Skin epidermis (tissue), 12 donors: ENCODE data around the gene ACOT7.

ENCODE experiments used
- H3K27ac ChIP-seq, 21 experiments: fragments of 200-600 bp; sonication (generic) in 11 of 21; one replicate each; pipeline ENCODE4 v1.5.0; 2020; ENCODE audit warnings: mild to moderate bottlenecking in 3 of 21, inconsistent platforms in 2 of 21, moderate library complexity in 2 of 21
- H3K4me3 ChIP-seq, 7 experiments: fragments of 200-600 bp; sonication (generic) in 2 of 7; one replicate each; pipeline ENCODE4 v1.5.0; 2020; ENCODE audit warnings: inconsistent platforms in 2 of 7, mild to moderate bottlenecking in 2 of 7, moderate library complexity in 1 of 7

Gene ACOT7

DNA sequence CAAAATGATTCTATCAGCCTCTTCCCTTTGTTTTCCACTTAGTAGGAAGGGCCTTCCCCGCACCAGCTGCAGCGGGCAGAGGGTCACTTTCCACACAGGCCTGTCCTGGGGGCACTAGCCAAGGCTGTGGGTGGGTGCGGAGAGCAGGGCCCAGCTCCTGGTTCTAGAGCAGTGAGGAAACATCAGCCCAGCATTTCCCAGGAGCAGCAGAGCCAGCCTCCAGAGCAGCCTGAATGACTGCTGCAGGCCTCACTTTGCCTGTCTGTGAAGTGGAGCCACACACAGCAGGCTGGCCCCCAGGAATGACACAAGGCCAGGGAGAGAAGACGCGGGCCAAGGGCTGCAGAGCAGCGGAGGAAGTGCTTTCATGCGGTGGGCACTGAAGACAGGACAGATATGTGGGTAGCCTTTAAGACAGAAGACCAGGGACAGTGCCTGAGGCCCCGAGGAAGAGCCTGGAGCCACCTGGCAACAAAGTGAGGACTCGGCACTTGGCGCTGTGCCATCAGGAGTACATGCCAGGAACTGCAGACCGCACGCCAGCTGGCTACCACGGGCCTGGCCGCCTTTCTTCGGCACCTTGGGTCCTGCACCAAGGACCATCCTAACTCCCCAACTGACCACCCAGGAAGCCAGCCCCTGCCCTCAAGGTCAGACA is 42.0 kb downstream of the ACOT7 start:
- H3K27ac ChIP-seq = peak overlapping the region in 3 of 21 experiments; percentile 16 to 51 (median 20)
- H3K4me3 ChIP-seq = no peak overlapping the region

DNA sequence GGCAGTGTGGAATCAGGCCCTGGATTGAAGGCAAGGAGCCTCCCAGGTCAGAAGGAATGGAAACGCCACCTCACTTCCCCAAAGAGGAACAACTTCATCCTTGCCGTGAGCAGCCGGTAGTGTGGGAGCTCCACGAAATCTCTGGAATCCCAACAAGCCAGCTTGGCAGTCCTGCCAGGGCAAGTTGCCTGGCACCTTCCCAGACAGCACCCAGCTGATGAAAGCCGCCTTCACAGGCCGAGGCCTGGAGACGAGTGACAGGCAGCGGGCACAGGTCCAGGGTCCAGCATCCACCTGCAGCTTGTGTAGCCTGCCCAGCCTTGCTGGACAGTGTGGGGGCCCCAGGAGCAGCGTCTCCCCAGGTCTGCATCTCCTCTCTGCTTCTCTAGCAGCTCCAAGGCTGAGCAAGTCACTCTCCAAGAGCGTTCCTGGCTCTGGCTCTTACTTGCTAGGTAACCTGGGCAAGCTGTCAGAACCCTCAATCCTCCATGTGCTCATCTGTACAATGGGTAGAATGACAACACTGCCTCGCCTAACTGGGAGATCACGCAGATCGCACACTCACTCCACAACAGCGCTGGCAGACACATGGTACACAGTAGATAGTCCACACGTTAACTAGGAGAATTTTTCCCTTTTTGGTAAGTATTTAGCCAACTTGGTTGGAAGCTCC is 43.0 kb downstream of the ACOT7 start:
- Histone ChIP-seq H3K4me3 (no peak overlapping the region), H3K27ac (peak overlapping the region in 16 of 21 experiments; percentile 3 to 80 (median 53))

DNA sequence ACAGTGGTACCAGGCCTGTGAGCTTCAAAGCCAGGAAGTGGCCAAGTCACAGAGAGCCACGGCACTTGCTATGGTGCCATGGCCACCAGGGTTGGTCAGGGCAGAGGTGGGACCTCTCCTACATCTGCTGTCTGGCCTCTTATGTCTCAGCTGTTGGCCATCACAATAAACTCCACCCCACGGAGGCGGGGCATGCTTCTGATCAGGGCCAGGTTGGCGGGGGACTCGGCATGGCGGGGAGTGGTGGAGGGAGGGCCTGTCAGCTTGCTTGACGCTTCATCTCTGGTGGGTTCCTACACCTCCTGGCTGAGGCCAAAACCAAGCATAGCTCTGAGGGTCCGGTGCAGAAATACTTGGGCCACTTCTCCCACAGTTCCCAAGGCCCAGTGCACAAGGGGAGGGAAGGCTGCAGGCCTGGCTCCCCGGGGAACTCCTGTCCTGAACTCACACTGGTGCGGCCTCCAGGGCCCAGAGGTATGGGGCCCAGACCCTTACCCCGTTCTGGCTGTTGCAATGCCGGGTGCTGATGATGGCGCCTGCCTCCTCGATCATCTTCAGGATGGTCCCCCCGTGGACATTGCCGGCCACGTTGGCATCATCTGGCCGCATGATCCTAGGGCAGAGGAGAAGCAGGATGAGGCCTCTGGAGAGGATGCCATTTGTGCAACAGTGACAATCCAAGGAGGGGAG is 44.2 kb downstream of the ACOT7 start:
- no peak overlapping the region for H3K4me3 ChIP-seq
- H3K27ac ChIP-seq = peak overlapping the region in 16 of 21 experiments; percentile 28 to 88 (median 63)

DNA sequence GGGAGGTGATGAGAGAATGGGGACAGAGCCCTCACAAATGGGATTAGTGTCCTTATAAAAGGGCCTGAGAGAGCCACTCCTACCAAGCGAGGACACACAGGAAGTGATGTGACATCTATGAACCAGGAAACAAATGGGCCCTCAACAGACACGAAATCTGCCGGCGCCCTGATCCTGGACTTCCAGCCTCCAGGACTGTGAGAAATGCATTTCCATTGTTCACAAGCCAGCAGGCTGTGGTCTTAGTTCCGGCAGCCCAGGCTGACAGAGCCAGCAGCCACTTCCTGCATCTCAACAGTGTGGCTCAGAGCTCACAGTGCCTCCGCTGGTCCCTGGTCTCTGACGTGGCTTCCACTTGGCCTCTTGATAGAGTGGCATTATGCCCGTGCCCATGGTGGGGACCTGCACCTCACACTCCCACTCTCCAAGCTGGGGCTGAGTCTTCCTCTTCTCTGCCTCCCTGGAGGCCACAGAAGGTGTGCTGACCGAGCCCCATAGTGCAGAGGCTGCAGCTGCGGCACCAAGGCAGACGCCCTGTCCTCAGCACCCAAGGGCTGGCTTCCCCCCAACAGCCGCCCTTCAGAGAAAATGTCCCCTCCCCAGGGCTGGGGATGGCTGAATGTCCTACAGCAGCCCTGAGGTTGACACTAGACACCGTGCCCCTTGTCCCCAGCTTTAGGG is 44.9 kb downstream of the ACOT7 start:
- Histone ChIP-seq H3K4me3 (no peak overlapping the region), H3K27ac (peak overlapping the region in 19 of 21 experiments; percentile 18 to 88 (median 60))

DNA sequence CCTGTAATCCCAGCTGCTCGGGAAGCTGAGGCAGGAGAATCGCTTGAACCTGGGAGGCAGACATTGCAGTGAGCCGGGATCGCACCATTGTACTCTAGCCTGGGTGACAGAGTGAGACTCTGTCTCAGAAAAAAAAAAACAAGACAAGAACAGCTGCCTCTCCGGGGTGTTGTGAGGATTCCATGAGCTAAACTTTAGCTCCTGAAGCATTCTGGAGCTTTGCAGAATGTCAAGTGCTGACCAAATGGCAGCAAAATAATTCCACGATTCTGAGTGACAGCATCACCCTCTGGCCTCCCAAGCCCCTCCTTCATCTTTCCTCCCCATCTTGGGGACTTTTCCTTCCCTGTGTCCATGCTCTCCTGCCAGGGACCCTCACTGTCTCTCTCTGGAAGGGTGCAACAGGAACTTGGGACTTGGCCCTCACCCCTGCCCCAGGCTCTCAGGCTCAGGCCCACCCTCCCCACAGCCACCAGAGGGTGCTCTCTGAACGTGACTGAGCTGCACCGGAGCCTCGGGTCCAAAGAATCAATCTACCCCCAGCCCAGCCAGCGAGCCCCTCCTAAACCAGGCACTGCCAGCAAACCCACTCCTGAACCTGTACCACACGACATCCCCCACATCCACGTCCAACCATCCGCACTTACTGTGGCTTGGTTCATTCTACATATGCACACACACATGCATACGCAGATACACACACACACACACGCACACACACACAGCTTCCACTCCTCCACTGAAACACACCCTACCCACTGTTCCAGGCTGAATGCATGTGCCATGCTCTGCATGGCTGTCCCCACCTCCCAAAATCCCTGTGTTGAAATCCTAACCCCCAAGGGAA is 45.7 kb downstream of the ACOT7 start:
- H3K27ac ChIP-seq = peak overlapping the region in 16 of 21 experiments; percentile 18 to 88 (median 63)
- H3K4me3 ChIP-seq = no peak overlapping the region

DNA sequence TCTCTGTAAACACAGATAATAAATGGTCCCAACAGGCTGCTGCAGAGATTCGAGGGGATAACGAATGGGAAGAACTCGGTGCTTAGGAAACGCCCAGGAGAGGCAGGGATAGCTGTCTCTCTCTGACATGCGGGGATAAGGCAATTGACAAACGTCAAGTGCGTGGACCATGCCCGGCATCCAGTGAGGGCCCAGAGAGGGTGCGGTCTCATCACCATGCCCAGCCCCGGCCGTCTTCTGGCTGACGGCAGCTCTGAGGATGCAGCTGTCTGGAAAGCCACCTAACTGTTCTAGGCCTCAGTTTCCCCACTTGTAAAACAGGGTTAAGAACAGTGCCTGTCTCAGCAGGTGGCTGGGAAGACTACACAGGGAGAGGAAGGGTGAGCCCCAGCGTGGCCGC is 48.1 kb downstream of the ACOT7 start:
- no peak overlapping the region for H3K4me3 ChIP-seq
- no peak overlapping the region for H3K27ac ChIP-seq

DNA sequence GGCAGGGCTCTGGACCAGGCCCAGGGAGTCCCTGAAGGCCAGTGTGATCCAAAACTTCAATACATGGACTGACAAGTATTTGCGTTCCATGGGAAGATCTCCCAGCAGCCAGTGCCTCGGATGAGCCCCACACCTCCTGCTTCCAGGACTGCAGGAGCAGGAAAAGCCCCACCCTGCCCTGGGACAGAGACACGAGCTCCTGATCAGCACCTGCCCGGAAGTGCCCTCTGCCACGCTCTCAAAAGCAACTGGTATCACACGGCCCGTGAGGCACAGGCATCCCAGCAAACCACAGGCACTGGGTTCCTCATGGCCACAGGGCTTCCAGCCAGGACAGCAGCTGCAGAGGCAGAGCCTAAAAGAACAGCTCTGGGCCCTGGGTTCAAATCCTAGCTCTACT is 48.6 kb downstream of the ACOT7 start:
- Histone ChIP-seq H3K27ac (no peak overlapping the region), H3K4me3 (no peak overlapping the region)

DNA sequence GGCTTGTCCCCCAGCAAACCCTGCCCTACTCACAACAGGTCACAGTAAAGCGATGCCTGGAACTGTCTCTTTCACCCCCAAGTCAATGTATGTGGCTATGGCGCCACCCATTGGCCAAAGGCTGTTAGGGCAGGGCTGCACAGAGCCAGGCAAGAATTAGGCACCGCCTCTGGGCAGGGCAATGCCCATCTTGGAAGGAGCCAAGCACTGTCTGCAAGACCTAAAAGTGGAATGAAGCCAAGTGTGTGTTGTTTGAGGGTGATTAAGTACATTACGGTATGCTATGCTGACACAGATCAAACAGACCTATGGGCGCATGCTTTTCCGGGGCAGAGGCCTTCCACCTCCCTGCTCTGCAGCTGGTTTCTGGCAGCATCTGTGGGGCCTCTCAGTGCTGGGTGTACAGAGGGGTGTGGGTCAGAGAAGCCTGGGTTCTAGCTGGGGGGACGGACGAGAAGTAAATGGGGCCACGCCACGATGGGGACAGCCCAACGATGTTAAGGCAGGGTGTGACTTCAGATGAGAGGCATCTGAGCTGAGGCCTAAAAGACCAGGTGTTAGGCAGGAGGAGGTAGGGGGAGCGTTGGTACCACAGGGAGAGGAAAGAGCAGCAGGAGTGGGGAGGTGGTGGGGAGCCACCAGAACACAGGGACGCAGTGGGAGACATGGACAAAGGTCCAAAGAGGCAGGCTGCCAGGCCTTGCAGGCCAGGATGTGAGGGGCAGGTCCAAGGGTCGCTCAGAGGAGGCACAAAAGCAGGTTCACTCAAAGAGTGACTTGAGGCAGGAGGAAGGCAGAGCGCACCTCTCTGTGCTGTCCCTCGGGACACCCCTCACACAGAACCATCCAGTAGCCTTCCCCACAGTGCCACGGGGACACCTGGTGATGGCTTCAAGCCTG is 49.8 kb downstream of the ACOT7 start:
- Histone ChIP-seq H3K27ac (no peak overlapping the region), H3K4me3 (no peak overlapping the region)

DNA sequence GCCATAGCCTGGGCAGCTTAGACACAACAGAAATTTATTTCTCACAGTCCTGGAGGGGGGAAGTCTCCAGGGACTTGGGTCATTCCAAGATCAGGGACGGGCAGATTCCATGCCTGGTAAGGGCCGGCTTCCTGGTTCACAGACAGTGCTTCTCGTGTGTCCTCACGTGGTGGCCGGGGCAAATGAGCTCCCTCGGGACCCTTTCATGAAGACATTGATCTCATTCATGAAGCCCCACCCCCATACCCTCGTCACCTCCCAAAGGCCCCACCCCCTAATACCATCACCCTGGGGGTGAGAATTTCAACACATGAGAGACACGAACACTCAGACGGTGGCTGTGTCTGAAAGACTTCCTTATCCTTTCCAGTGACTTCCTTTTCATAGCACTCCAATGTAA is 51.5 kb downstream of the ACOT7 start:
- Histone ChIP-seq H3K4me3 (no peak overlapping the region), H3K27ac (no peak overlapping the region)

DNA sequence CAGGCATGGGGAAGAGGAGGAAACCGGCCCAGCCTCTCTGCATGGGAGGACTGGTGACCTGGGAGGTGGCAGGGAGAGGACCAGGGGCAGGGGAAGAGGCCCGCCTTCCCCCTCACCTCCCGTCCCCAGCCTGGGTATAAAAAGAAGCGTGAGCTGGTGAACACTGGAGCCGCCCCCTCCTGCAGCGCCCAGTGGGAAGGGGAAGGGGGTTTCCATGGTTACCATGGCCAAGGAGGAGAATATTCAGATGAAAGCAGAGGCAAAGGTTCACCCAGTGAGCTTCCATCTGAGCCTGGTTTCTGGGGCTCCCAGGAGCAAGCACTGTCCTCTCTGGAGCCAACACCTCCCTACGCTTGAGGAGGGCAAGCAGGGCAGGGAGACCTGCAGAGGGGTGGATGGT is 54.9 kb downstream of the ACOT7 start:
- Histone ChIP-seq H3K4me3 (no peak overlapping the region), H3K27ac (no peak overlapping the region)

DNA sequence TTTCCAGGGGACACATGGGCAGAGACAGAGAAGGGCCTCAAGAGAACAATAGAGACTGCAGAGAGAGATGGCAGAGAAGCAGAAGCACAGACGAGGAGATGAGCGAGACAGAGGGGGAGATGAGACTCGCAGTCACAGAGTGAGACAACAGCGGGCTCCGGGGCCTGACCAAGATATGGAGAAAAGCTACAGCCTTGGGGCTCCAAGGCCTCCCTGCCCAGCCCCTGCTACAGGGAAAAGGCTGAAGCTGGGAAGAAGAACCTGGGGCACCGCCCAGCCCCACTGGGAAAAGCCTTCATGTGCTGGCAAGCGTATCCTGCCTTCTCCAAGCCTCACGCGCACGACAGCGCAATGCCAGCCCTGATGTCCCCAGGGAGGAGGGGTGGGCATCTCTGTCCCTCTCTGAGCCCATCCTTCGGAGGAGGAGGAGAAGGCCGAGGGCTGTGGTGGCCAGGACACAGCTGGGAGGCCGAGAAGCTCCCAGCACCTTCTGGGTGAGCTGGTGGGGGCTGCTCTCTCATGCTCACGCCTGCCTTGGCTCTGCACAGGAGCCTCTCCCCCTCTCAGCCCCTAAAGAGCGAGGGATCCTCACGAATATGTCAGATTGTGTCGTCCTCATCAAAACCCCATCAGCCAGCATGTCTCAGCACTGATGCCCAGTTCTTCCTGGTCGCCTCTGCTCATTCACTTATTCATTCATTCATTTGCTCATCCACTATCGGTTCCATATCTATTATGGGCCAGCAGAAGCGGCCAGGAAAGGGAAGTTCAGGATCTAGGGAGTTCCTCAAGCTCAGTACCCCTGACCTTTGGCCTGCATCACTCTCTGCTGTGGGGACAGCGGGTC is 56.6 kb downstream of the ACOT7 start:
- H3K4me3 ChIP-seq = no peak overlapping the region
- H3K27ac ChIP-seq = no peak overlapping the region

DNA sequence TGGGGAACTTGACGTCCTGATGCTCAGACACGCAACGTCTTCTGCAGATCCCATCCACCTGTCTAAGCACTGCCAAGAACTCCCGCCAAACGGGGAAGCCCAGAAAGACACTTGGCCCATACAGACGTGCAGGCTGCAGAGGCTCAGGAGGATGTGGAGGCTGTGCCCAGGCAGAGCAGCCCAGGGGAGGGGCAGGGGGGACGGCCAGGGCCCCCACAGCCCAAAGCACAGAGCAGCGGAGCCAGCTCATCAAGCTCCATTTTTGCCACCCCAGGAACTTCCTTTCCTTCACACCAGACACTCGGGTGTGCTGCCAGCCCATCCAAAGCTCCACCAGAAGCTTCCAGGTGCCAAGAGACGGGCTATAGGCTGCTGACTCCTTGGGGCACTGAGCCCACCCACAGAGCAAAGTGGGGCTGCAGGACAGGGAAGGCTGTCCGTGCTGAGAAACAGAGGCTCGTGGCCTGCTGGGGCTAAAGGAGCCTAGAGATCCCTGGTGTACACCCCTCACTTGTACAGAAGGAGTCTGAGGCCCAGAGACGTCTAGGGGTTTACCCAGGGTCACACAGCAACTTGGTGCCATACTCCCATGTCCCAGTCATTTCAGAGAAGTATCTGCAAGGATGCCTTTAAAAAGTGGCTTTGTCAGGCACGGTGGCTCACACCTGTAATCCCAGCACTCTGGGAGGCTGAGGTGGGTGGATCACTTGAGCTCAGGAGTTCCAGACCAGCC is 59.1 kb downstream of the ACOT7 start:
- H3K4me3 ChIP-seq = no peak overlapping the region

DNA sequence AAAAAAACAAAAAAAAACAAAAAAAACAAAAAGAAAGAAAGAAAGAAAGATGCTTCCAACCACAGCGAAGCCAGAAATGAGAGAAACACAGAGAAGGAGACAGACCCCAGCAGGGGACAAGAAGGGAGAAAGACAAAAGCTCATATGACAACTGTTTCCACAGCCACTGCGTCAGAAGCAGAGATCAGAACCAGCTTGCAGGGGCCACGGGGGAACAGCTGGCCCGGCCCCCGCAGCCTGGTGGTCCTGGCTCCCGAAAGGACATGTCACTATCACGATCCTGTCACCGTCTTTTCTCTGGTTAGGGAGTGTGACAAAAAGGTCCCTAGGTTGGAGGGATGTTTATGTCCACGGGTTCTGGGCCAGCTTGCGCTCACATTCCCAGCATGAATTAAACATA is 60.7 kb downstream of the ACOT7 start:
- H3K27ac ChIP-seq = no peak overlapping the region

More for the DNA sequence above, 59.1 kb downstream of the ACOT7 start:
- no peak overlapping the region for H3K27ac ChIP-seq

DNA sequence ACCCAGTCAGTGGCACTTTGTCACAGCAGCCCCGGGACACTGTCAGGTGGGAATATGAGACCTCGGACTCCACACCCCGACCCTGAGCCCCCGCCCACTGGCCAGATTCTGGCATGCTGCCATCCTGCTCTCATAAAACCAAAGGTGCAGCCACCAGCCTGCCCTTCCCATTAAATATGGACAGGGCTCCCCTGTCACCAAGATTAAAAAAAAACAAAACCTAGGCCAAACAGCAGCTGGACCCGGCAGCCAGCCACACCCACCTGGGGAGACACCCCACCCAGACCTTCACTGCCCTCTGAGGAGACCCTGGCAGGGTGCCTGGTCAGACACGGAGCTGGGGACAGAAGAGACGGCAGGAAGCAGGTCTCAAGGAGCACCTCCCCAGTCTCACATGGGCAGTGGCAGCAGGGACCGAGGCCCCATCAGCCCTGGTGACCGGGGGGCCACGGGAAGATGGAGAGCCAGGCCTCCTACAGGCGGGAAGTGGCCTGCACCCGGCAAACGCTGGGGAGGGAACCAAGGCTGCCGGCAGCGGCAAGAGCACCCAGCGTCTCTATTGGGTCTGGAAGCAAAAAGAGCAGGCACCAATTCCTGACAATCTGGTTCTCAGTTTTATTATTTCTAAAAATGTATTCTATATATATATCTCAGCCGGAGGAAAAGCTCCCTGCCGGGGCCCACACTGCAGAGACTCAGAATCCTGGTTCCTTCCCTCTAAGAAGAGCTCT is 61.9 kb downstream of the ACOT7 start:
- Histone ChIP-seq H3K27ac (no peak overlapping the region), H3K4me3 (no peak overlapping the region)

More for the DNA sequence above, 60.7 kb downstream of the ACOT7 start:
- no peak overlapping the region for H3K4me3 ChIP-seq

DNA sequence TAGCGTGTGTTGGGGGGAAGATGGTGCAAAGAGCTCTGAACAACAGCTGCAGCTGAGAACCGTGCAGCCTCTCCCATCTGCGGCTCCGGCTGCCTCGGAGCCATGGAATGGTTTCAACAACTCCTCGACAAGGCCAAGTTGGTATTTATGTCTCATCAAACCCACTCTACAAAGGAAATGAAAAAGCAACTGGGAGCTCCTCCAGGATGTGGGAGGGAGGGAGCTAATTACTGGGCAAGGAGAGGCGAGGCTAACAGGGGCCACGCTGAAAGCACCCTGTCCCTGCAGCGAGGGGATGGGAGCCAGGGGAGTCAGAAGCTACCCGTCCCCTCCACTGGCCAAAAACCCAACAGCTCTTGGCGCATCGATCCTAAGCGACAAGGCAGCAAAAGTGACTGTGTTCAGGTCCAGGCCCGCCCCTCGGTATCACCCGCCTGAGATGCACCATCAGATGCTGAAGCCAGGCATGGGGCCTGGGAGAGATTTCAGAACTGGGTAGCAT is 63.1 kb downstream of the ACOT7 start:
- H3K27ac ChIP-seq = peak overlapping the region in 6 of 21 experiments; percentile 12 to 70 (median 24)

DNA sequence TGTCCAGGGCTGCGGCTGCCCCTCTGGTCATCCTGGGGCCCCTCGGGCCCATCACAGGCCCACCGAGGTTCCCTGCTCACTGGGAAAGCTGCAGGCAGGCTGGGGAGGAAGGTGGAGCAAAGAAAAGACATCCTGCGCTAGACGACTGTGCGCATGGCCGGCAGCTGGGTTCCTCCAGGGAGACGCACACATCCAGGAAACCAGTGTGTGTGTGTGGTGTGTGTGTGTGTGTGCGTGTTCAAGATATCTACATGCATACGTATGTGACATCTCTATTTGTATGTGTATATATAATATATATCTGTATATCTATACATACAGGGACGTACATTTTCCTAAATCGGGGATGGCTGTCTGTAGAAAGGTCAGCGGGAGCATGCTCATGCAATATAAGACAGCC is 63.7 kb downstream of the ACOT7 start:
- Histone ChIP-seq H3K27ac (peak overlapping the region in 9 of 21 experiments; percentile 5 to 70 (median 24)), H3K4me3 (no peak overlapping the region)

More for the DNA sequence above, 63.1 kb downstream of the ACOT7 start:
- no peak overlapping the region for H3K4me3 ChIP-seq
